Right ventricle myocardium superior (tissue), 1 donor: ENCODE results near the gene SHROOM3. TPM values are rescaled to one million over a fixed set of nuclear protein-coding genes. Genes with fewer than 3 reads are reported as not detected.

Source experiments
- ATAC-seq: fragments of 200-7000 bp; cut with Tn5 transposase; one replicate; pipeline ENCODE4 v1.9.1; 2020; ENCODE audit warnings: mild to moderate bottlenecking; ENCODE audit not compliant: poor library complexity
- DNase-seq: peaks from one replicate; pipeline ENCODE4 v3.0.0-alpha.2; 2020
- intact Hi-C: fragments of 100-400 bp; cut with DNase I; formaldehyde crosslinking; loops from one replicate; pipeline ENCODE4 v1.11.2; 2022
- total RNA-seq: library from RNA; stranded (reverse); fragmentation: NEBNext Ultra II Directional; extraction: Animal tissue kit (Norgen Biotek cat#: 25700); gene quantifications from one replicate; pipeline ENCODE4 v1.2.1, GENCODE V29; 2021
- donor health status: DM: no; HTN: yes; CAD: no; lungs with severe emphysema.

The SHROOM3 gene
- total RNA-seq, 1 donor from 2014 or later = 10.5 TPM

DNA sequence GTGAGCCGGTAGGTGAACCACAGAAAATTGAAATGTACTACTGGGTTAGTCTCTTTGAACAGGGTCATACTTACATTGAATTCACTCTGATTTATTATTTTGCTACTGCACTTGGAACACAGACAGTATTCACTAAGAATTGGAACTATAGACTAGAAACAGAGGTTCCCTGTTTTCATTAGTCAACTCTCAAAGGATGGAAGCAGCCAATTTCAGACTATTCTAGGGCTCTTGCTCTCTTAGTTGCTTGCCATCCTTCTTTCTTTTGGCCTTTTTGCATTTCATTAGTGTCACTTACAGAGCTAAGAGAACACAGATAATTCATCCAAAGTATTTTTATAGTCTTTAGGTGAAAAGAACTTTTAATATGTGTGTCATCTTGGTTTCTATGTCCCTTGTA is 52.6 kb downstream of the SHROOM3 start:
- DNase-seq = no peak
- ATAC-seq = no peak
- intact Hi-C loops = no loop called here

- DNase-seq (no peak), ATAC-seq (no peak)
- intact Hi-C loops = no loop called here
These were observed 53.4 kb downstream of the SHROOM3 start for GRCh38 chr4:76488455-76488854.

GRCh38 chr4:76488888-76489685 is 54.1 kb downstream of the SHROOM3 start:
- intact Hi-C loops = no loop called here
- ATAC-seq (no peak), DNase-seq (no peak)

DNA sequence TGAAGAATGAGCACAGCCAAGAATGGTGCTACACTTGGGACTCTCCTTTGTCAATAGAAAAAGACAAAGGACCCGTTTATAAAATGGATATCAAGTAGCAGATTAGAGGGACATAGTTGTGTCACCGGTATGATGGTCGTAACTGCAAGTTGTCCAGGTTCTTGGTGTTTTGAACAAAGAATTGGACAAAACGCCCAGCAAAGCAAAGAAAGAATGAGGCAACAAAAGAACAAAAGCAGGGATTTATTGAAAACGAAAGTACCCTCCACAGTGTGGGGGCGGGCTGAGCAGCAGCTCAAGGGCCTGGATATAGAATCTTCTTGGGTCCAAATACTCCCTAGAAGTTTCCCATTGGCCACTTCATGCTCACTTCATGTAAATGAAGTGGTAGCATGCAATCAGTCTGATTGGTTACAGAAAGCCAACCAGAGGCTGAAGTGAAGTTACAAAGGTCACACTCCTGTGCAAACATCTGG is 54.7 kb downstream of the SHROOM3 start:
- ATAC-seq (no peak), DNase-seq (no peak)
- intact Hi-C loops = no loop called here

DNA sequence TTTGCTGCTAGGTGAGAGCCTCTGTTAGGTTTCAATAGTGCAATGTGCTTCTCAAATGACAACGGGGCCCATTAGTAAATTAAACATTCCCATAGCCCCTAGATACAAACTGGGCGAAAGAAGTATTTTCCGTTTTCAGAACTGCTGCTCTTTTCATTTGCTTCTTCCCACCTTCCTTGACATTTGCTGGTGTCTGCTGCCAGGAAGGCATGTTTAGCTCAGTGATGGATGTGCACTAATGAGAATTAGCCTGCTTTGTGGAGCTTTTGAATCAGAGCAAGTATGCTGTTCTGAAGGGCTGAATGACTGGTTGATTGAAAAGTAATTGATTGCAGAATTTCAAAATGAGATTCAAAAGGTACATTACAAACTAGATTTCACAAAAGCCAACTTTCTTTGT is 57.0 kb downstream of the SHROOM3 start:
- intact Hi-C loops = no loop called here
- ATAC-seq = no peak
- DNase-seq = no peak

- intact Hi-C loops = no loop called here
- DNase-seq (no peak), ATAC-seq (no peak)
These were observed 59.2 kb downstream of the SHROOM3 start for GRCh38 chr4:76494243-76494642.

GRCh38 chr4:76494871-76495590 is 60.0 kb downstream of the SHROOM3 start:
- ATAC-seq (no peak), DNase-seq (no peak)
- intact Hi-C loops = loop anchor here (5.0 kb wide), 1 partner anchor 53 kb away; no protein-coding TSS in a partner anchor

DNA sequence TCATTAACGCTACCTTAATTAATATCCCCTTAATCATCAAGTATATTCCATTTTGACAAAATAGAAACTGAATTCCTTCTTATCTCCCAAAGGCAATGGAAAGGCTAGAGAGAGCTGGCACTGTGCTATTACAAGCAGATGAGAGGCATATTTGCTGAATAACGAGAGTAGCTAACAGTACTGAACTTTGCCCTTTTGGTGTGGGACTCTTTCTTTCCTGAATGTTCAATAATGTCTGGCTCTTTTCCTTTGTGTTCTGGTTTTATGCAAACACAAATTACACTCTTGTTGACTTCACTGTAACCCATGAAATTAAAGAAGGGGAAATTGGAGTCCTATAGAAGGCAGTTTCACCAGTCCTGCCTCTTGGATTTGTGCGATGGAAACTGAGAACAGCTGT is 63.5 kb downstream of the SHROOM3 start:
- ATAC-seq (no peak), DNase-seq (no peak)
- intact Hi-C loops = loop anchor here (5.0 kb wide), 1 partner anchor 56 kb away; no protein-coding TSS in a partner anchor

GRCh38 chr4:76499461-76499860 is 64.4 kb downstream of the SHROOM3 start:
- intact Hi-C loops = loop anchor here (5.0 kb wide), 1 partner anchor 57 kb away; no protein-coding TSS in a partner anchor
- ATAC-seq (no peak), DNase-seq (no peak)

- no peak for ATAC-seq
- intact Hi-C loops = loop anchor here (5.0 kb wide), 1 partner anchor 71 kb away; no protein-coding TSS in a partner anchor
- DNase-seq = no peak
These were observed 67.9 kb downstream of the SHROOM3 start for GRCh38 chr4:76502886-76503285.

- ATAC-seq = peak; percentile 74
- intact Hi-C loops = loop anchor here (5.0 kb wide), 1 partner anchor 73 kb away; no protein-coding TSS in a partner anchor
- no peak for DNase-seq
These were observed 69.8 kb downstream of the SHROOM3 start for GRCh38 chr4:76504613-76505465.

GRCh38 chr4:76511947-76512346 is 76.9 kb downstream of the SHROOM3 start:
- intact Hi-C loops = loop anchor here (5.0 to 10.0 kb wide), 2 partner anchors 143 to 690 kb away; no protein-coding TSS in a partner anchor
- ATAC-seq = no peak

GRCh38 chr4:76513482-76513881 is 78.5 kb downstream of the SHROOM3 start:
- intact Hi-C loops = loop anchor here (5.0 to 10.0 kb wide), 2 partner anchors 141 to 689 kb away; no protein-coding TSS in a partner anchor
- no peak for ATAC-seq
- no peak for DNase-seq

More at GRCh38 chr4:76511947-76512346, 76.9 kb downstream of the SHROOM3 start:
- DNase-seq = no peak

GRCh38 chr4:76514087-76514486 is 79.1 kb downstream of the SHROOM3 start:
- ATAC-seq (no peak), DNase-seq (no peak)
- intact Hi-C loops = loop anchor here (5.0 to 10.0 kb wide), 2 partner anchors 141 to 688 kb away; no protein-coding TSS in a partner anchor

DNA sequence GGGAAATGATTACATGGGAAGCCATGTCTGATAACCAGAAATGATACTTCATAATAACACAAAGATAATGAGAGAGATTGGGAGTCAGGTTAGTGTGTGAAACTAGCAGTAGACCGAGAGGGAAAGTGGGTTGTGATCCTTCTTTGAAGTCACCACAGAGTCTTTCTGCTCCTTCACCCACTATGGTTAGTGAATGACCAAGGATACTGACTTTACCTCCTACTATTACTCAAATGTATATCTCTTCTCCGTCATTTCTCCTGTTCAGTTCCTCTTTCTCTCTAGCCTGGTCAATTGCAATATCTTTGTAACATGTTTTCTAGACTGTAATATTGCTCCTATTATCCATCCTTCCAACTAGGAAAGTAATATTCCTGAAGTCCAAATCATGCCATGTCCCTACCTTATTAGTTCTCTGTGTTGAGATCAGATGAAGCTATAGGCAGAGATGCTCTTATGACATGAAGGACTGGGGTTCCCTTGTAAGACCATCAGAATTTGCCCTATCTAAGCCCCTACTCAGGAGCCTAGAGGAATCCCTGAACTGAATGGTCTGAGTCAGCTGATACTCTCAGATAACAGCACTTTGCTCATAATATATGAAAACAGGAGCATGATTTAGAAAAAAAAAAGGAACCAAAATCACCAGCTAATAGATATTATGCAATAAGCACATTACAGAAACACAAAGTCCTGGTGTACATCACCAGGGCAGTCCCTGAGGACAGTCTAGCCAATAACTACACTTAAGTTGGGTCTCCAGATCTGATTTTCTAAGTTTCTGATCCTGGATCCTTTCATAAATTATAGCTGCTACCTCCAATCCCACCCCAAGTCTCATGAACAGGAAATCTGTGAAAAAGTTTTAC is 81.2 kb downstream of the SHROOM3 start:
- ATAC-seq = no peak
- intact Hi-C loops = loop anchor here (5.0 to 10.0 kb wide), 2 partner anchors 139 to 241 kb away; no protein-coding TSS in a partner anchor

DNA sequence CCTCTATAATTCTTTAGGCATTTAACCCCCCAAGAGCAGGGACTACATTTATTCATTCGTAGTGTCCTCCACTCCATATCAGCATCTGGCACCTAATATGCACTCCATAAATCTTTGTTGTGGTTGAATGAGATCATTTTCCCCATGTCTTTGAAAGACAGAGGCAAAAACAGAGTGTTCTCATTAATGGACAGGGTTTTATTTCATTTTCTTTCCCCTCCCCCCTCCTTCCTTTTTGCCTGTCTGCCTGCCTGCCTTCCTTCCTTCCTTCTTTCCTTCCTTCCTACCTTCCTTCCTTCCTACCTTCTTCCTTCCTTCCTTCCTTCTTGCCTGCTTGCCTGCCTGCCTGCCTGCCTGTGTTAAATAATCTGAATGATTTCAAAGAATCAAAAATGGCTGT is 83.2 kb downstream of the SHROOM3 start:
- ATAC-seq = no peak
- intact Hi-C loops = loop anchor here (5.0 to 10.0 kb wide), 2 partner anchors 137 to 239 kb away; no protein-coding TSS in a partner anchor
- no peak for DNase-seq

More for the DNA sequence above, 81.2 kb downstream of the SHROOM3 start:
- DNase-seq = no peak

GRCh38 chr4:76523593-76523992 is 88.6 kb downstream of the SHROOM3 start:
- intact Hi-C loops = no loop called here
- DNase-seq = peak; percentile 44

More at GRCh38 chr4:76523593-76523992, 88.6 kb downstream of the SHROOM3 start:
- ATAC-seq = peak; percentile 65
